Activated CD4-positive, alpha-beta T cell treated with anti-CD3 and anti-CD28 coated beads, Interleukin-2, amount 10 ng/mL, durations not matched to agents 7 days and 5 days (primary cell): ENCODE measurements around the gene AK6. TPM values are rescaled to one million over a fixed set of nuclear protein-coding genes. Genes with fewer than 3 reads are reported as not detected.

Experiments used
- total RNA-seq, 2 experiments: library from RNA; stranded (reverse); gene quantifications; one replicate each; pipeline ENCODE4 v1.2.3, GENCODE V29; 2021

AK6 gene
- total RNA-seq, 2 experiments from 2014 or later, result 26.7 to 33.3 TPM

Other genes starting within 250 kb of the AK6 start
- 100 to 1,000 TPM; 175 to 182 TPM for gene CCNB1, start 202.4 kb downstream of the AK6 start, total RNA-seq
- 10 to 100 TPM; 40.0 to 42.6 TPM for gene CENPH, start 179.9 kb downstream of the AK6 start, total RNA-seq
- gene CDK7, start 134.6 kb downstream of the AK6 start, total RNA-seq, result 10 to 100 TPM; 24.3 to 29.1 TPM
- 1 to 10 TPM; 8.2 to 8.8 TPM for gene CCDC125, start 36.7 kb downstream of the AK6 start, total RNA-seq
- 10 to 100 TPM; 53.7 to 61.4 TPM for gene TAF9, start within 50 bp of the AK6 start, total RNA-seq
- 10 to 100 TPM; 23.6 to 26.8 TPM for gene RAD17, start 298 bp upstream of the AK6 start, total RNA-seq
- under 1 TPM; 0.07 to 0.17 TPM for gene MARVELD2, start 45.6 kb upstream of the AK6 start, total RNA-seq
- gene OCLN, start 123.3 kb upstream of the AK6 start, total RNA-seq, result 1 to 10 TPM; 3.9 to 4.6 TPM
- 10 to 100 TPM; 27.1 to 30.7 TPM for gene GTF2H2C, start 190.7 kb upstream of the AK6 start, total RNA-seq